ENCODE results near the gene ERI3.

DNA sequence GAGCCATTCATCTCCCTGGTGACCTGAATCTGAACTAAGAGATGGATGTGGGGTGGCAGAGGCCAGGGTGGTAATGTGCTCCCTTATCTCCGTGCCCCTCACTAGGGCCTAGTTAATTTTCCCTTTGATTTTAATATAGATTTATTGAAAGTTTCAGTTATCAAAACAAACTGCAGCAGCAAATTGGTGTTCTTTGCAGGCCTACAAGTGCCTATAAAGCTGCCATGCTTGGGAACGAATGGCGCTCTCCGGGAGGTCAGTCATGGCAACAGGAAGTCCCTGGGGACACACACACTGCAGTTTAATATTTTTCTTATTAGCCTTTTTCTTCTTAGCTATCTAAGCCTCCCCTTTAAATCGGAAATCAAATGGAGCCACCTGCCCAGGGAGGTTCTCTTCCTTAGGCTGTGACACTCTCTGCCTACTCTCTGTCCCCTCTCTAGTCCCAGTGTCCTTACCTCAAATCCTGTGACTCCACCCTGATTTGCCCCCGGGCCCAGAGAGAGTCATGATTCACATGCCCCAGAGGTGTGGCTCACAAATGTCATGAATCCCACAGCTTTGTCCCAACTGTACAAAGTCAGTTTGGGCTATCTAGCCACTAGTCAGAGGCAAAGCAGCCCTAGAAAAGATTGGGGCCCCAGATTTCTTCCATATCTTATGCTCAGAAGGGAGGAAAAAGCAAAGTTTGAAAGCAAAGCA is 4.3 kb upstream of the ERI3 start:
- TF ChIP-seq CTCF (IDR thresholded peaks at IDR 0.05): no peak
- TF ChIP-seq POLR2A (IDR thresholded peaks at IDR 0.05): no peak
- no peak for TF ChIP-seq POLR2AphosphoS5 (IDR thresholded peaks at IDR 0.05)
